Spleen (tissue), 7 donors: Measurements from ENCODE around the gene TRPM2.

Experiments
- POLR2AphosphoS5 ChIP-seq, 3 donors: sonication (generic); formaldehyde crosslinking; IDR thresholded peaks; one replicate each; pipeline ENCODE4 v1.5.1; 2017; ENCODE audit warnings: antibody characterized with exemption in 3 of 3
- TF ChIP-seq, protein P1 (sequence below), 11 experiments: fragments of 200-600 bp in 7 of 11; fragments of 450-650 bp in 4 of 11; sonication (generic) in 4 of 11; IDR thresholded peaks in 8 of 11; conservative IDR thresholded peaks in 3 of 11; 1 replicate in 7 of 11; 2 replicates in 4 of 11; pipeline versions ENCODE4 v1.4.0 to v1.8.0; 2016 to 2021; ENCODE audit warnings: antibody characterized with exemption in 11 of 11, inconsistent platforms in 4 of 11, mild to moderate bottlenecking in 1 of 11
- donor health status: DM: no; HTN: no; CAD: no; lungs with moderate emphysema.
- donor health status: DM: no; HTN: no; CAD: no.
- donor health status: DM: no; HTN: no; CAD: no.

DNA sequence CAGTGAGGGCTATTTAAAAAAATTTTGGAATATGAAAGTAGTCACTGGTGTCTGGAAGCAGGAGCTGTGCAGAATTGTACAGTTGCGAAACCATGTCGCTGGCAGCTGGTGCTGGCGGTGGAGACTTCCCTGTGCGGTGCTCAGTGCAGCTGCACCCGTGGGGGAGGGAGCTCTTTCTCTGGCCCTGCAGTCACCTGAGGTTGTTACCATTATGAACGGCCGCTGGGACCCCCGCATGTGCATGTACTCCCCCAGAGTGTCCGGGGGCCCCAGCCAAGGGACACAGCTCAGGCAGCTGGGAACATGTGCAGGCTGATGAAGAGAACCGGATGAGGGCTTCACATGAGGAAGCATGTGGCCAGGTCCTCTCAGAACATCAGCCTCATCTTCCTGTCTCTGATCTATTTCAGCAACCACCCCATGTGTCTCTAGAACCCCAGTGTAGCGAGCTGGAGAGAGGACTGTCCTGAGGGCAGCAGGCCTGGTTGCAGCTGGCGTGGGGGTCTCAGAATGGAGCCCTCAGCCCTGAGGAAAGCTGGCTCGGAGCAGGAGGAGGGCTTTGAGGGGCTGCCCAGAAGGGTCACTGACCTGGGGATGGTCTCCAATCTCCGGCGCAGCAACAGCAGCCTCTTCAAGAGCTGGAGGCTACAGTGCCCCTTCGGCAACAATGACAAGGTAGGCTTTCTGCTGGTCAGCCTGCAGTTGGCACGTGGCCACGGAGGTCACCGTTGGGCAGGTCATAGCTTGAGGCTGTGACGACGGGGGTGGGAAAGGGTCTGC lies at the start of gene TRPM2:
- TF ChIP-seq, protein P1, sequence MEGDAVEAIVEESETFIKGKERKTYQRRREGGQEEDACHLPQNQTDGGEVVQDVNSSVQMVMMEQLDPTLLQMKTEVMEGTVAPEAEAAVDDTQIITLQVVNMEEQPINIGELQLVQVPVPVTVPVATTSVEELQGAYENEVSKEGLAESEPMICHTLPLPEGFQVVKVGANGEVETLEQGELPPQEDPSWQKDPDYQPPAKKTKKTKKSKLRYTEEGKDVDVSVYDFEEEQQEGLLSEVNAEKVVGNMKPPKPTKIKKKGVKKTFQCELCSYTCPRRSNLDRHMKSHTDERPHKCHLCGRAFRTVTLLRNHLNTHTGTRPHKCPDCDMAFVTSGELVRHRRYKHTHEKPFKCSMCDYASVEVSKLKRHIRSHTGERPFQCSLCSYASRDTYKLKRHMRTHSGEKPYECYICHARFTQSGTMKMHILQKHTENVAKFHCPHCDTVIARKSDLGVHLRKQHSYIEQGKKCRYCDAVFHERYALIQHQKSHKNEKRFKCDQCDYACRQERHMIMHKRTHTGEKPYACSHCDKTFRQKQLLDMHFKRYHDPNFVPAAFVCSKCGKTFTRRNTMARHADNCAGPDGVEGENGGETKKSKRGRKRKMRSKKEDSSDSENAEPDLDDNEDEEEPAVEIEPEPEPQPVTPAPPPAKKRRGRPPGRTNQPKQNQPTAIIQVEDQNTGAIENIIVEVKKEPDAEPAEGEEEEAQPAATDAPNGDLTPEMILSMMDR (IDR thresholded peaks at IDR 0.05 in 8 of 11, conservative IDR thresholded peaks at IDR 0.05 in 3 of 11): no peak
- TF ChIP-seq POLR2AphosphoS5 (IDR thresholded peaks at IDR 0.05): peak; percentile 37 to 69 (median 47)
